Measurements from ENCODE around the gene SELP. TPM values are rescaled to one million over a fixed set of nuclear protein-coding genes. Genes with fewer than 3 reads are reported as not detected.

SELP gene
- total RNA-seq, 2 donors from 2014 or later, result 9.1 to 10.8 TPM

DNA sequence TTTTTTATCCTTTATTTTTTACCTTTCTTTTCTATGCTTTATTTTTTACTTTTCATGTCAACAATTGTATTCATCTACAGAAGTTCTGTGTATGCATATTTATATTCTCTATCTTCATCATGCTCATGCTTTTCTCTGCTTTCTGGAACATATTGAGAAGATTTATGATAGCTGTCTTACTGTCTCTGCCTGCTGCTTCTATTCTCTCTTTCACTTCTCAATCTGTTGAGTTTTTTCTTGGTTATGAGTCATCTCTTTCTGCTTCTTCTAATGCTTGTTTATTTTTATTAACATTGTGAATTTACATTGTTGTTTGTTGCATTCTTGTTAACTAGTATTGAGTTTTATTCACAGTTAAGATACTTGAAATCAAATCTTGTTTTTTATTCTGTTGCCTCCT lies 66.3 kb downstream of the SELP start:
- Histone ChIP-seq H3K4me3 (no peak overlapping the region), H3K9me3 (no peaks in the 10 kb centered on the region), H3K27me3 (replicated peaks; ENCODE audit: insufficient read depth) (no peaks in the 10 kb centered on the region), H3K36me3 (no peaks in the 10 kb centered on the region), H3K4me1 (replicated peaks) (no peaks in the 10 kb centered on the region), H3K27ac (no peak overlapping the region)
- no peak for TF ChIP-seq POLR2AphosphoS5 (IDR thresholded peaks at IDR 0.05)
- TF ChIP-seq POLR2A (IDR thresholded peaks at IDR 0.05), result no peak
- TF ChIP-seq, protein P1, sequence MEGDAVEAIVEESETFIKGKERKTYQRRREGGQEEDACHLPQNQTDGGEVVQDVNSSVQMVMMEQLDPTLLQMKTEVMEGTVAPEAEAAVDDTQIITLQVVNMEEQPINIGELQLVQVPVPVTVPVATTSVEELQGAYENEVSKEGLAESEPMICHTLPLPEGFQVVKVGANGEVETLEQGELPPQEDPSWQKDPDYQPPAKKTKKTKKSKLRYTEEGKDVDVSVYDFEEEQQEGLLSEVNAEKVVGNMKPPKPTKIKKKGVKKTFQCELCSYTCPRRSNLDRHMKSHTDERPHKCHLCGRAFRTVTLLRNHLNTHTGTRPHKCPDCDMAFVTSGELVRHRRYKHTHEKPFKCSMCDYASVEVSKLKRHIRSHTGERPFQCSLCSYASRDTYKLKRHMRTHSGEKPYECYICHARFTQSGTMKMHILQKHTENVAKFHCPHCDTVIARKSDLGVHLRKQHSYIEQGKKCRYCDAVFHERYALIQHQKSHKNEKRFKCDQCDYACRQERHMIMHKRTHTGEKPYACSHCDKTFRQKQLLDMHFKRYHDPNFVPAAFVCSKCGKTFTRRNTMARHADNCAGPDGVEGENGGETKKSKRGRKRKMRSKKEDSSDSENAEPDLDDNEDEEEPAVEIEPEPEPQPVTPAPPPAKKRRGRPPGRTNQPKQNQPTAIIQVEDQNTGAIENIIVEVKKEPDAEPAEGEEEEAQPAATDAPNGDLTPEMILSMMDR (IDR thresholded peaks at IDR 0.05), result no peak
- DNase-seq (ENCODE audit: low spot score), result no peak
- intact Hi-C loops (cut with DNase I), result no loop called here

DNA sequence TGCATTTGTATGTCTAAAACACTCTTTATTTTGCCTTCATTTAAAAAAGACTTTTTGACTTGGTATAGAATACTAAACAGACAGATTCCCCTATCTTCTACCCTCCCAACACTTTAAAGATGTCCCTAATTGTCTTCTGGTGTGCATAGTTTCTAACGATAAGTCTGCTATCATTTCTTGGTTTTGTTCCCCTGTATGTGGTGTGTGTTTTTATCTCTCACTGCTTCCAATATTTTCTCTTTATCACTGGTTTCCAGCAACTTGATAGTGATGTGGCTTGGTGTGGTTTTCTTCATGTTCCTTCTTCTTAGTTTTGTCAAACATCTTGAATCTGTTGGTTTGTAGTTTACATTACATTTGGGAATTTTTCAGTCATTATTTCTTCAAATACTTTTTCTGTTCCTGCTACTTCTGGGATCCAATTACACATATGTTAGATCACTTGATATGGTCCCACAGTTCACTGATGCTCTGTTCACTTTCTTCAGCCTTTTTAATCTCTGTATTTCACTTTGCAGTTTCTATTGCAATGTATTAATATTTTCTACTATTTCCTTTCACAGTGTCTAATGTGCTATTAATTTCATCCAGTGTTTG lies 66.8 kb downstream of the SELP start:
- no peak for DNase-seq (ENCODE audit: low spot score)
- H3K36me3 ChIP-seq, result no peaks in the 10 kb centered on the region
- no peak overlapping the region for H3K27ac ChIP-seq
- WGBS, result 100% methylated on average over 1 of the region's 1 CpG
- H3K4me3 ChIP-seq, result no peak overlapping the region
- no peaks in the 10 kb centered on the region for H3K4me1 ChIP-seq (replicated peaks)
- no peaks in the 10 kb centered on the region for H3K9me3 ChIP-seq
- H3K27me3 ChIP-seq (replicated peaks; ENCODE audit: insufficient read depth), result no peaks in the 10 kb centered on the region
- TF ChIP-seq, protein P1 (IDR thresholded peaks at IDR 0.05), result no peak
- TF ChIP-seq POLR2AphosphoS5 (IDR thresholded peaks at IDR 0.05) (no peak), POLR2A (IDR thresholded peaks at IDR 0.05) (no peak)
- intact Hi-C loops (cut with DNase I), result no loop called here

DNA sequence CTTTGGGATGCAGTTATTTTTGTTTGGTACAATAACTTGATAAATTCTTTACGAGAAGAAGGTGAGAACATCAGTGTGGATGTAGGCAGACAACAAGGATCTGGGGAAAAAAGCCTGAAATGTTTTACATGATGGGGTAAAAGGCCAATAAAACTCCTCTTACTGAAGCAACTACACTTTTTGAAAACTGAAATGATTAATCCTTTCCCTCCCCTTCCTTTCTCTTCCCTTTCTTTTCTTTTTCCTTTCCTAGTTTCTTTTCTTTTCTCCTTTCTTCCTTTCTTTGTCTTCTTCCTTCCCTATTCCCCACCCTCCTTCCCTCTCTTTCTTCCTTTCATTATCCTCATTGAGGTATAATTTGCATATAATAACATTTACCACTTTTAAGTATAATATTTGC lies 68.2 kb downstream of the SELP start:
- TF ChIP-seq, protein P1 (IDR thresholded peaks at IDR 0.05), result no peak
- TF ChIP-seq POLR2A (IDR thresholded peaks at IDR 0.05) (no peak), POLR2AphosphoS5 (IDR thresholded peaks at IDR 0.05) (no peak)
- Histone ChIP-seq H3K36me3 (no peaks in the 10 kb centered on the region), H3K27me3 (replicated peaks; ENCODE audit: insufficient read depth) (no peaks in the 10 kb centered on the region), H3K27ac (no peak overlapping the region), H3K4me1 (replicated peaks) (no peaks in the 10 kb centered on the region), H3K4me3 (no peak overlapping the region), H3K9me3 (no peaks in the 10 kb centered on the region)
- WGBS, result 71% methylated on average over 1 of the region's 1 CpG
- DNase-seq (ENCODE audit: low spot score), result no peak
- intact Hi-C loops (cut with DNase I), result no loop called here

DNA sequence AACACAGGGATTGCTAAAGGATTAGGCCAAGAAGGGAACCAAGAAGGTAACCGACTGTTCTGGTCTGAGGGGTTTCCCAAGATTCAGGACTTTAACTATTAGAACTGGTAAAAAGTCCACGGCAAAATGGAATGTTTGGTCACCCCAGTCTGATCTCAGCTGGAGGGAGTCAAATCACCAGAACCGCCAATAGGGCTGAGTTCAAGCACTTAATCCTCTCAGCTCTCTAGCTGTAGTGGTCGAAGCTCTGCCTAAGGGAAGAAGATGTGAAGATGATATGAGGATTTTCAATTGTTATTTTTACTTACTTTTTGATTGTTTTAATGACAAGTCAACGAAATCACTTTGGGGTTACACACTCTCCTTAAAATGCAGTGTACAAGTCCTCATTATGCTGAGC lies 72.8 kb downstream of the SELP start:
- 84% methylated on average over 5 of the region's 5 CpGs for WGBS
- no peak for DNase-seq (ENCODE audit: low spot score)
- no peaks in the 10 kb centered on the region for H3K36me3 ChIP-seq
- H3K27me3 ChIP-seq (replicated peaks; ENCODE audit: insufficient read depth), result no peaks in the 10 kb centered on the region
- H3K4me1 ChIP-seq (replicated peaks), result no peaks in the 10 kb centered on the region
- H3K9me3 ChIP-seq, result no peaks in the 10 kb centered on the region
- TF ChIP-seq POLR2AphosphoS5 (IDR thresholded peaks at IDR 0.05), result no peak
- no peak for TF ChIP-seq POLR2A (IDR thresholded peaks at IDR 0.05)
- TF ChIP-seq, protein P1 (IDR thresholded peaks at IDR 0.05), result no peak
- no peak overlapping the region for H3K4me3 ChIP-seq
- no peak overlapping the region for H3K27ac ChIP-seq
- intact Hi-C loops (cut with DNase I), result no loop called here

DNA sequence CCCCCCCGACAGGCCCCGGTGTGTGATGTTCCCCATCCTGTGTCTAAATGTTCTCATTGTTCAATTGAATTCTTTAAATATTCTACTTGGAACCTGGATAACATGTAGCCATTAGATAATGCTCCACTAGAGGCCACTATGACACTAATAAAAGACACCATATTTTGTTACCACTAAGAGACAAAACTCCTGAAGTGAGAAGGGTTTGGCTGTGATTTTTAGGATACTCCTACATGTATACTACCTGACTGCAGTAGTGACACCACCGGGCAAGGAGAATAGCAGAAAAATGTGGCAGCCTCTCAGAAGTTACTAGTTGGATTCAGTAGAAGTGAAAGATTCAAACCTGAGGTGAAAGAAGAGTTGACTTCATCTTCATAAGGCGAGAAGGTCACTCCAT lies 79.6 kb downstream of the SELP start:
- intact Hi-C loops (cut with DNase I), result loop anchor here (5.0 kb wide), 1 partner anchor 257 kb away; no protein-coding TSS in a partner anchor
- Histone ChIP-seq H3K4me3 (no peak overlapping the region), H3K27ac (no peak overlapping the region), H3K27me3 (replicated peaks; ENCODE audit: insufficient read depth) (no peaks in the 10 kb centered on the region), H3K36me3 (no peaks in the 10 kb centered on the region), H3K9me3 (no peaks in the 10 kb centered on the region), H3K4me1 (replicated peaks) (no peaks in the 10 kb centered on the region)
- WGBS, result 27% methylated on average over 4 of the region's 4 CpGs
- TF ChIP-seq POLR2AphosphoS5 (IDR thresholded peaks at IDR 0.05), result no peak
- TF ChIP-seq POLR2A (IDR thresholded peaks at IDR 0.05), result no peak
- TF ChIP-seq, protein P1 (IDR thresholded peaks at IDR 0.05), result peak in 3 of 4 experiments; percentile 41 to 70 (median 63)
- DNase-seq (ENCODE audit: low spot score), result no peak
